ENCODE data around the gene QRSL1.
"Not testable (repeated sequence)": the region's sequence is repeated elsewhere in the genome, so short reads cannot be mapped to it uniquely, and the experiment has no call there.

The QRSL1 gene

DNA sequence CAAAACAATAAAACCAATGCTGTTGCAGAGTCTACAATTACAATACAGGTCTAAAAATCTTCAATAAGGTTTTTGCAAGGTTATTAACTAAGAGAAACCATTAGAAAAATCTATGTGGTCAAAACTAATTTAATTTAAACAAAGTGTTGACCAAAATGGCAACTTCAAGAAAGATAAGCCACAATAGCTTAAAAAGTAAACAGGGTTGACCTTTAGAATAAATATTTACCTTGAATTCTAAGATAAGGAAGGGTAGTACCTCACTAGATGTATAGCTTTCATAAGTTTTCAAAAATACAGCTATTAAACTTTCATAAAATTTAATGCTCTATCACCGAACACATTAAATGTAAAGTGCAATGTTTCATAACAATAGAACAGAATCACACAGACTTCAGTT is 11.5 kb upstream of the QRSL1 start:
- H3K27ac ChIP-seq, result no peak overlapping the region
- TF ChIP-seq, protein P1, sequence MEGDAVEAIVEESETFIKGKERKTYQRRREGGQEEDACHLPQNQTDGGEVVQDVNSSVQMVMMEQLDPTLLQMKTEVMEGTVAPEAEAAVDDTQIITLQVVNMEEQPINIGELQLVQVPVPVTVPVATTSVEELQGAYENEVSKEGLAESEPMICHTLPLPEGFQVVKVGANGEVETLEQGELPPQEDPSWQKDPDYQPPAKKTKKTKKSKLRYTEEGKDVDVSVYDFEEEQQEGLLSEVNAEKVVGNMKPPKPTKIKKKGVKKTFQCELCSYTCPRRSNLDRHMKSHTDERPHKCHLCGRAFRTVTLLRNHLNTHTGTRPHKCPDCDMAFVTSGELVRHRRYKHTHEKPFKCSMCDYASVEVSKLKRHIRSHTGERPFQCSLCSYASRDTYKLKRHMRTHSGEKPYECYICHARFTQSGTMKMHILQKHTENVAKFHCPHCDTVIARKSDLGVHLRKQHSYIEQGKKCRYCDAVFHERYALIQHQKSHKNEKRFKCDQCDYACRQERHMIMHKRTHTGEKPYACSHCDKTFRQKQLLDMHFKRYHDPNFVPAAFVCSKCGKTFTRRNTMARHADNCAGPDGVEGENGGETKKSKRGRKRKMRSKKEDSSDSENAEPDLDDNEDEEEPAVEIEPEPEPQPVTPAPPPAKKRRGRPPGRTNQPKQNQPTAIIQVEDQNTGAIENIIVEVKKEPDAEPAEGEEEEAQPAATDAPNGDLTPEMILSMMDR (conservative IDR thresholded peaks at IDR 0.05), result no peak
- no peak for TF ChIP-seq ZFX (IDR thresholded peaks at IDR 0.05)

DNA sequence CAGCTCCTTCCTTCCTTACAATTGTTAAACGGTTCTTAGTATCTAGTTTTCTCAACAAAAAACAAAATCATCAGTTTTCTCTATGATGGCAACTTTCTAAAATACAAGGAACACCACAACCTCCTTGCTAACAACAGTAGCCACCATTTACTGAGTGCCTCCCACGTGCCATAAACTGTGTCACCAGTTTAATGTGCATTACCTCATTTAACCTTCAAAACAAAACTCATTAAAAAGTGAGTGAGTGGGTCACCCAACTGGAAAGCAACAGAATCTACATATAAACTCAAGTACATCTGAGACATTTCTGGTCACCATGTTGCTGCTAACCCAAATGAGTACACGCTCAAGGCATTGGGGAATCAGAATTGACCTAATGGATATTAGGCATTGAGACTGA is 11.1 kb upstream of the QRSL1 start:
- TF ChIP-seq, protein P1 (conservative IDR thresholded peaks at IDR 0.05), result no peak
- TF ChIP-seq ZFX (IDR thresholded peaks at IDR 0.05), result no peak
- no peak overlapping the region for H3K27ac ChIP-seq

DNA sequence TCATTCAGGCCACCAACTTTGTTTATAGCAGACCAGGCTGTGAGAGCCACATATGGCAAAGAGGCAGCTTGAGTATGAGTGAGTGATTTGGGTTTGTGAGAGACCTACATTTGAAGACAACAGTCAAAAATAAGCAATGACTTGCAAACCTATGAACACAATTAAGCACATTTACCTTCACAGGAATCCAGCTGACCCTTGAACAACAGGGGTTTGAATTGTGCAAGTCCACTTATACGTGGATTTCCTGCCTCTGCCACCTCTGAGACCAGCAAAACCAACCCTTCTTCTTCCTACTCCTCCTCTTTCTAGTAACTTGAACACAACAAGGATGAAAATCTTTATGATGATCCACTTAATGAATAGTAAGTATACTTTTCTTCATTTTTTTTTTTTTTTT is 10.2 kb upstream of the QRSL1 start:
- H3K27ac ChIP-seq, result no peak overlapping the region
- TF ChIP-seq ZFX (IDR thresholded peaks at IDR 0.05), result no peak
- TF ChIP-seq, protein P1 (conservative IDR thresholded peaks at IDR 0.05), result no peak

DNA sequence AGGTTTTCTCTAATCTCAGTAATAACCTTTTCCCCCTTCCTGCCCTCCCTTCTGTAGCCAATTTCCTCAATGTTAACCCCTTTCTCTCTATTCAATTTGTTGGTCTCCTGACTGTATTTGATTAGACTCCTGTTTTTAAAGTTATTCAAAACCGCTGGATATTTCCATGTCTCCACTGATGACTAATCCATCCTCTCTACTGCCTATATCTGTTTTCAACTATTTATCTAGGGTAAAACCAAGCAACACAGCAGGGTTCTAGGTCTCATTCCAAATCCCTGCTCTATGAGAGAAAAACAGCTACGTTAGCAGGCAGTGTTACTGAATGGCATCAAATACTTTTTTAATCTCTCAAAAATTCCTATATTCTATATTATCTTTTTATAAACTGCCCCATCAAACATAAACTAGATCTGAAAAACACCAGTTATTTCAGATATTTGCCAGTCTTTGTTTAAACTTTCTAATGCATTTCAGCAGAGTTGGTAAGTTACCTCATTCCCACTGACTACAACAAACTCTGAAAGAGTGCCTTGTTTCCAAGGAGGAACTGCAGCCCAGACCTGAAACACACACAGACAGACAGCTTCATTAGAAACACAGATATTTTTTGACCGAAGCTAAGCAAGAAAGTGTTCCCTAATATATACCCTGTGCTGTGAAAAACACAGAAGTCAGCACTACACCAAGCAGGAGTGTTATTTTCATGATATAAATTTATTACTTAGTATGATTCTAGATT is 8.3 kb upstream of the QRSL1 start:
- TF ChIP-seq, protein P1 (conservative IDR thresholded peaks at IDR 0.05), result no peak
- TF ChIP-seq ZFX (IDR thresholded peaks at IDR 0.05), result no peak

DNA sequence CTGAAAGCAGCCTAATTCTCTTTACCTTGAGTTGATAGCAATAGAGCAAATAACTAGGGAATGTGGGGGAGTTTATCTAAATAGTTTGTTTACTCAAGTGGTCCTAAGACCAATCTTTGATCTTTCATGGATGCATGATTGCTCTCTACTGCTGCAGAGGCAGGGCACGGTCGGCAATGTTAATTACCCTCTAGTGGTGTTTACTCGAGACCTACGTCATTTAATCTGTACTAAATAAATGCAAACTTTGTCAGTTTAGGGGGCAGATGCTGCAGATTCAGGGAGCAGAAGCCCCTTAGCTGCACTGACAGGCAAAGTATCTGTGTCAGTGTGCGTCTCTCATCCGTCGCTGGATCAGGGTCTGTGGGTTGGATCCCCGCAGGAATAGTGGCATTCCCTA is 7.0 kb upstream of the QRSL1 start:
- H3K27ac ChIP-seq, result no peak overlapping the region
- TF ChIP-seq, protein P1 (conservative IDR thresholded peaks at IDR 0.05), result no peak
- TF ChIP-seq ZFX (IDR thresholded peaks at IDR 0.05), result no peak

More for the DNA sequence above, 8.3 kb upstream of the QRSL1 start:
- H3K27ac ChIP-seq, result no peak overlapping the region

DNA sequence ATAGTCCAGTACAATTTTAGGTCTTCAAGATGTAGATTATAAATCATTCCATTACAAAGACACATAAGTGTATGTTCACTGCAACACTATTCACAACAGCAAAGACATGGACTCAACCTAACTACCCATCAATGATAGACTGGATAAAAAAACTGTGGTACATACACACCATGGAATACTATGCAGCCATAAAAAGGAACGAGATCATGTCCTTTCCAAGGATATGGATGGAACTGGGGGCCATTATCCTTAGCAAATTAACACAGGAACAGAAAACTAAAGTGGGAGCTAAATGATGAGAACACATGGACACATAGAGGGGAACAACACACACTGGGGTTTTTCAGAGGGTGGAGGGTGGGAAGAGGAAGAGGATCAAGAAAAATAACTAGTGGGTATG is 6.3 kb upstream of the QRSL1 start:
- TF ChIP-seq ZFX (IDR thresholded peaks at IDR 0.05), result no peak
- TF ChIP-seq, protein P1 (conservative IDR thresholded peaks at IDR 0.05), result no peak
- H3K27ac ChIP-seq, result no peak overlapping the region

DNA sequence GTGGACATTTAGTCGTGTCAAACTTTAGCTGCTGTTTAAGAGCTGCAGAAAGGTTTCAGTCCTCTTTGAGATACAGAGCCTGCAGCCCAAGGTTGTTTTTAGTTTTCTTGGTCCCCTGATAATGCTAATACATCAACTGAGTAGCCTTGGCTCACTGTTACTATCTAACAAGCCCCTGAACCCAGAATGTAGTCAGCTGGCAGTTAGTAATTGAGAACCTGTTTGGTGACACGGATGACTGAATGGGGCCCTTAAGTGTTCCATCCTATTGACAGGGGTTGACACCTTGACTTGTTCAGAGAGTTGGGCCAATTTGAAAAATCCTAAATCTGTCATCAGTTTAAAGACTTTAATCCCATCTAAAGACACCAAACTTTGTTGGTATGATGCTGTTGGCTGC is 2.9 kb upstream of the QRSL1 start:
- TF ChIP-seq ZFX (IDR thresholded peaks at IDR 0.05), result no peak
- TF ChIP-seq, protein P1 (conservative IDR thresholded peaks at IDR 0.05), result no peak
- no peak overlapping the region for H3K27ac ChIP-seq

DNA sequence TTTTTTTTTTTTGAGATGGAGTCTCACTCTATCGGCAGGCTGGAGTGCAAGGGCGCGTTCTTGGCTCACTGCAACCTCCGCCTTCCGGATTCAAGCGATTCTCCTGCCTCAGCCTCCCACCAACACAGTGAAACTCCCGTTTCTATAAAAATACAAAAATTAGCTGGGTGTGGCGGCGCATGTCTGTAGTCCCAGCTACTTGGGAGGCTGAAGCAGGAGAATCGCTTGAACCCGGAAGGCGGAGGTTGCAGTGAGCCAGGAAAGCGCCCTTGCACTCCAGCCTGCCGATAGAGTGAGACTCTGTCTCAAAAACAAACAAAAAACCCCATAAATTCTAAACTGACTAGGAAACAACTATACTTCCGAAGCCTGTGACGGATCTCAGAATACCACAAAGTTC is 1.6 kb upstream of the QRSL1 start:
- not testable (repeated sequence) for H3K27ac ChIP-seq
